GM21381 (cell line): ENCODE results near the gene TST.

Experiments
- ATAC-seq: cut with Tn5 transposase; IDR thresholded peaks from one replicate; pipeline ENCODE4 v1.9.1; 2021; ENCODE audit warnings: mild to moderate bottlenecking, moderate library complexity; ENCODE audit not compliant: unreplicated experiment

The TST gene

DNA sequence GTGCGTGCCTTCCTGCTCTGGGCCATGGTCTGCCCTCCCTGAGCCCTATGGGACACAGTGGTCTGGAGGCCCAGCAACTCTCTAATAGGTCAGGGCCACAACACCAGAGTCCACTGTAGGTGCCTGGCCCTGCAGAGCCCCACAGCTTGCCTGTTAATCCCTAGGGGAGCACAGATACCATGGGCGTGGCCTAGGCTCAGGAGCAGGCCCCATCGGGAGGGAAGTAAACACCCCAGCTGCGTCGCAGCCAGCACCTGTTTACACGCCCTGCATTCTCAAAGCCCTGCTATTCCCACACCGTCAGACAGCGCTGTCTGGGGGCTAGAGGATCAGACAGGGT is 34.8 kb upstream of the TST start:
- no peak for ATAC-seq

DNA sequence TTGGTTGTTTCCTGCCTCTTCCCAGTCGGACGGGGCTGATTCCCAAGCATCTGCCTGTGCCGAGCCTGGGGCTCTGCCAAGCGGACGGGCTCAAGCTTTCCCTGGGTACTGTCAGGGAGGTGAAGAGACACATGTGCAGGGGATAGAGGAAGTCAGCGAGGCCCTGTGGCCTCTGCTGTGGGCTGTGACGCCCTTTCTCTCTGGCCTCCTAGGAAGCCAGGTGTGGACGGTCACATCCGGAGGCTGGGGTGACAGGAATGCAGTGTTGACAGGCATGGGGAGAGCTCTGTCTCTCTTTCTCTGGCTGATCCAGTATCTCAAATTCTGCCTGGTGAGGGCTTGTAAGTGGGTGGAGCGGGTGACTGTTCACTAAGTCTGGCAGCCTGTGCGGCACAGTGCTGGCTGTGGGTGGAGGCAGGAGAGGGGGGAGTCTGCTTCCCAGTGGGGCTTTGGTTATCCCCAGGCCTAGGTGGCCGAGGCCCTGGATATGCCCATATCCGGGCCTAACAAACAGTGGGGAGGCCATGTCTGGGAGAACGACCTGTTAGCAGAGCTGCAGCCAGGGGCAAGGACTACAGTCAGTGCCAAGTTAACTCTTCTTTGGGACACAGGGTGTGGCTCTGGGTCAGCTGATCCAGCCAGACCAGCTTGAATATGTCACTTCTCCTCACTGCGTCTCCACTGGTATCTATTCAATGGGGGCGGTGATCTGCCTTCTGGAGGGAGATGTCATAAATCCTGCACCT is 34.2 kb upstream of the TST start:
- no peak for ATAC-seq

DNA sequence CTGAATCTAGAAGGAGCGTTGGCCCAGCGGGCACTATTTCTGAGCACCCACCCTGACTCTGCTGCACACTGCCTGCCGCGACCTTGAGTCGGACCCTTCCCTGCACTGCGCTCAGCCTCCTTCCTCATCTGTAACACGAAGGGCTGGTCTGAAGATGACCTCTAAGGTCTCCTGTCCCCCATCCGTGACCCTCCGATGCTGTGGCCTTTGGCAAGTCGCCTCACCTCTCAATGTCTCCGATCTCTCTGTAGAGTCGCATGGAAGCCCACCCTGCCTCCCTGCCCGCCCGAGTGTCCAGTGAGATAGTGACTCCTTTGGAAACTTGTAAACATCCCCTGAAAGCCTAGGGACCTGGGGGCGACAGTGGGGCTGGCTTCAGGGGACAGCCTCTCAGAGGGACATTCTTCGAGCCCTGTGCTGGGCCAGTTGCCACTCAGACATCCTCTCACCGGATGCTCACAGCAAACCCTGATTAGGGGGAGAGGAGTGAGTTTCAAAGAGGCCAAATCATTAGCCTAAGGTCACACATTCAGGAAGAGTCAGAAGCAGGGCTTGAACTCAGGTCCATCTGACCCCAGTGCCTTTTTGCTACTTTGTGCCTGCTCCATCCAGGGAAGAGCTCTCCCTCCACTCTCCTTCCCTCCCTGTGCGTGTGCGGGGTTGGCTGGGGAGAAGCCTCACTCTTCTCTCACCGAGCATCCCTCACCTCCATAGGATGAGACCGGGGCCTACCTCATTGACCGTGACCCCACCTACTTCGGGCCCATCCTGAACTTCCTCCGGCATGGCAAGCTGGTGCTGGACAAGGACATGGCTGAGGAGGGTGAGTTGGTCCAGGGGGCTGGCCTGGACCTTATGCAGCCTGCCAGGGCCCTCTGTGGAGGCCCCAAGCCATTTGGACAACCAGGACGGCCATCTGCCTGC is 33.4 kb upstream of the TST start:
- no peak for ATAC-seq

DNA sequence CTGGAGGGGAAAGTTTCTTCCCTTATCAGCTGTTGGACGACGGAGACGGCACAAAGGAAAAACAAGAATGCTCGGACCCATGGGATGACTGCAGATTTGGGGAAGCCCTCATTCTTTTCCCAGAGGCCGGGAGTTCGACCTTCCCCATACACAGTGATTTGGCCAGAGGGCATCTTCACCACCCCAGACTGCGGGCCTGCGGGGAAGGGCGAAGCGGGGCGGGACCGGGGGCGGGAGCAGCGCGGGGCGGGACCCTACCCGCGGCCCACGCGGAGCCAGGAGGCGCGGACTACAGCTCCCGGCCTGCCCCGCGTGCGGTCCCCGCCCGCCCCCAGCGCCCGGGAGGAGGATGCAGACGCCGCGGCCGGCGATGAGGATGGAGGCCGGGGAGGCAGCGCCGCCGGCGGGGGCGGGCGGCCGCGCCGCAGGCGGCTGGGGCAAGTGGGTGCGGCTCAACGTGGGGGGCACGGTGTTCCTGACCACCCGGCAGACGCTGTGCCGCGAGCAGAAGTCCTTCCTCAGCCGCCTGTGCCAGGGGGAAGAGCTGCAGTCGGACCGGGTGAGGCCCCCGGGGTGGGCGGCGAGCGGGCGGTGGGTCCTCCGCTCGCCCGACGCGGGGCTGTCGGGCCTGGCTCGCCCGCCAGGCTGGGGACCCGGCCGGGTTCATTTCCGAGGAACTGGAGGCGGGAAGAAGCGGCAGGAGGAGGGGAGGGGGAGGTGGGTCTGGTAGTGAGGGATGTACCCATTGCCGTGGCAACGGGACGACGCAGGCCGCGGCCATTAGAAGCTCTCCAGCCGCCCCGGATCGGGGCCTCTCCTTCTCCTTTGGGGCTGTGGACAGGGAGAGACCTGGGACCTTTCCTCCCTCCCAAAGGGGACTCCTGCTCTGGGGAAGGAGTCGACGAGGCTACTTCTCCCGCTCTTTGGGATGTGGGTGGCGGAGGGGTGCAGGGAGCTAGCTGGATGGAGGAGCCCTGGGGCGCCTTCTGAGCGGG is 32.4 kb upstream of the TST start, which contains the start of gene KCTD17:
TSS of gene KCTD17 (plus strand) at position 352 of the 995 bp plus-strand sequence. CDS start at position 371, 19 bp downstream.
- no peak for ATAC-seq

DNA sequence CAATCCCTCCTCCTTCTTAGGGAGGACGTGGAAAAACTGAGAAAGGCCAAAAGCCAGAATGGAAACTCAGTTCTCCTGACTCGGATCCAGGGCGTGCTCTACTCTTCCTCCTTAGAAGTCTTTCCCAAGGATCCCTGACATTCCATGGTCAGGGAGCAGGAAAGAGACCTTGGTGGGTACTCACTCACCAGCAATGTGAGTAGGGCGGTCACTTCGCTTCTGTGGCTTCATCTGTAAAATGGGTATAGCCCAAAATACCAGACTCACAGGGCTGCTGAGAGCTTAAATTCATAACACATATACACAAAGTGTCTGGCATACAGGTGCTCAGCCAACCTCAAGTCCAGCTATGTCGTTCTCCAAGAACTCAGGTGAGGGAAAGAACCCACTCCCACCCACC is 31.7 kb upstream of the TST start:
- ATAC-seq: no peak

DNA sequence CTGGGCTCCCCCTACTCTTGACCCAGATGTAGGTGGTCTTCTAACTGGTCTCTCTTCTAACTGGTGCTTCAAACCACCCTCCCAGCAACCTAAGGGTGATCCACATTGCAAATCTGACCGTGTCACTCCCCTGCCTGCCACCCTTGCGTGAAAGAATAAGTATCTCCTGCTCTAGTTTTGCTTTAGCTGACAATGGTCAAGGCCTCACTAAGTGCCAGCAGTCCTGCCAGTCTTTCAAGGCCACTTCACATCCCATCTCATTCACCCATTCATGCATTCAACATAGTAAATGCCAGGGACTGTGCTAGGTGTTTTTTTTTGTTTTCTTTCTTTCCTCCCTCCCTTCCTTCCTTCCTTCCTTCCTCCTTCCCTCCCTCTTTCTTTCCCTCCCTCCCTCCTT is 30.0 kb upstream of the TST start:
- no peak for ATAC-seq

DNA sequence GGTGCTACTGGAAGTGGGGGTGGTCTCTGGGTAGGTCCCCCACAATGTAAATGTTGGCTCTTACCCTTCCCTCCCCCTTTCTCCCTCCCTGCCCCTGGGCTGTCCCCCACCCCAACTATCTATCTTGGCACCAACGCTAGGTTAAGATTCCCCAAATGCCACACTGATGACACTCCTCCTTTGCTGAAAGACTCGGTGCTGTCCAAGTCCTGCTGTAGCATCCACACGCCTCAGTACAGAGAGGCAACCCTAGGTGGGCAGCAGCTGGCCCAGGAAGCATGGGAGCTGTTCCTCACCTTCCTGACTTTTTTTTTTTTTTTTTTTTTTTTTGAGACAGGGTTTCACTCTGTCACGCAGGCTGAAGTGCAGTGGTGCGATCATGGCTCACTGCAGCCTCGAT is 28.9 kb upstream of the TST start:
- no peak for ATAC-seq

GRCh38 chr22:37047006-37047405 is 27.8 kb upstream of the TST start:
- no peak for ATAC-seq

GRCh38 chr22:37046589-37046988 is 27.3 kb upstream of the TST start:
- no peak for ATAC-seq

GRCh38 chr22:37045958-37046357 is 26.7 kb upstream of the TST start:
- ATAC-seq: no peak

DNA sequence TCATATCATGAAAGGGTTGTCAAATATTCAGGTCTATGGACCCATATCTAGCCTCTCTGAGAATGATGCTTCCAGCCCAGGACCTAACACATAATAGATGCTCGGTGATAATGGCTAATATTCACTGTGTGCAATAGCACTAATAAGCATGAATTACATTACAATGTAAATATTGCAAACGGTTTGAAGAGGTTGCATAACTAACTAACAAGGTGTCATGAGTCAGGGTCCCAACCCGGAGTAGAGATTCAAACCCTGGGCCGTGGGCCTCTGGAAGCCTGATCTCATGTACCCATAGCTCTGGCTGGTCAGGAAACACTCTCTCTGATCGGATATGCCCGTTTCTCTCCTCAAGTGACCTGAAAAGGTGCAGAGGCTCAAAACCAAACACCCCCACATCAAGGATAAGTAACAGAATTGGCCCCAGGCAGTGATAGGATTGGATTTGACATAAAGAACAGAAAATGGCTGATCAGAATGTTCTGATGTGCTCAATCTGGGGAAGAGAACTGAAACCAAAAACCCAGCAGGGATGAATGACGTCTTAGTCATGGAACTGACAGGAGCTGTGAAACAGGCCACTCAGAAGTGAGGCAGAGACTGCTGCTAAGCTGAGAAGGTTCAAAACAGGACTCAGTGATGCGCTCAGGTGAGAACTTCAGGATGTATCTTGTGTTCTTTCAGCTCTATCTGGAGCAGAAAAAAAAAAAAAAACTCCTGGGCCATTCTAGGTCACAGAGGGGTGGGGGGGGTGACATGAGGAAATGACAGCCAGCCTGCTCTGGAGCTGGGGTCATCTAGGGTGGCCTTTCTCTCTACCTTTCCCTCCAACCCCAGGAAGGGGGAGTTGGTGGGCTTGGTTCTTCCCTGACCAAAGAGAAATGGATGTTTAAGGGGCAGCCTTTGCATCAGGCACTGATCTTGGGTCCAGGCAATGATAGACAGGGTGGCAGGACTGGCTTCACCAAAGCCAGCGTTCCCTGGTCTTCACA is 25.7 kb upstream of the TST start:
- no peak for ATAC-seq

DNA sequence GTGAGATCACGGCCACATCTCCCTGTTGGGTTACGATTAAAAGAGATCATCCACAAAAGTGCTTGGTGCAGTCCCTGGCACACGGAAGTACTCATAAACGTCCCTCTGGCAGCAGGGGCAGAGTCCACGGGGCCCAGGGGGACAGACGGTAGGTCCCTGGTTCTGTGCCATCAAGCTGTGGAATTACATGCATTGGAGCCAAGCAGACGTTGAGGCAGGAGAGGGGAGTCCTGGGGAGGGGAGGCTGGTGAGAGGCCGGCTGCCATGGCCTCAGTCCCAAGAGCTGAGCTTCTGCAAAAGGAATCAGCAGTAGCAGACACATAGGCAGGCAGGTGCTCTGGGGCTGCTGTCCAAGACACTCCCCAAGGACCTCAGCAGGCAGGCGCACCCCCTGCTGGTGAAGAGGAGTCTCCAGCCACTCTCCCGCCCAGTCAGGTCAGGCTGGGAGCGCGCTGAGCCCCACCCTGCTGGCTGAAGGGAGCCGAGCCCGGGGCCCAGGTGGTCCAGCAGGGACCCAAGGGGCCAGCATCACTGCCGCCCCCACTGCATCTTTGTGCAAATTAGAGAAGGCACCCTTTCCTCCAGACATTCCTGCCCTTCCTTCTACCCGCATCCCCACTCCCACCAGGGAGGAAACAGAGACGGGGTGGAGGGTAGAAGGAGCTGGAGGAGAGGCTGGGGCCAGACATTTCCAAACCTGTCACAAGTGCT is 24.7 kb upstream of the TST start:
- no peak for ATAC-seq

DNA sequence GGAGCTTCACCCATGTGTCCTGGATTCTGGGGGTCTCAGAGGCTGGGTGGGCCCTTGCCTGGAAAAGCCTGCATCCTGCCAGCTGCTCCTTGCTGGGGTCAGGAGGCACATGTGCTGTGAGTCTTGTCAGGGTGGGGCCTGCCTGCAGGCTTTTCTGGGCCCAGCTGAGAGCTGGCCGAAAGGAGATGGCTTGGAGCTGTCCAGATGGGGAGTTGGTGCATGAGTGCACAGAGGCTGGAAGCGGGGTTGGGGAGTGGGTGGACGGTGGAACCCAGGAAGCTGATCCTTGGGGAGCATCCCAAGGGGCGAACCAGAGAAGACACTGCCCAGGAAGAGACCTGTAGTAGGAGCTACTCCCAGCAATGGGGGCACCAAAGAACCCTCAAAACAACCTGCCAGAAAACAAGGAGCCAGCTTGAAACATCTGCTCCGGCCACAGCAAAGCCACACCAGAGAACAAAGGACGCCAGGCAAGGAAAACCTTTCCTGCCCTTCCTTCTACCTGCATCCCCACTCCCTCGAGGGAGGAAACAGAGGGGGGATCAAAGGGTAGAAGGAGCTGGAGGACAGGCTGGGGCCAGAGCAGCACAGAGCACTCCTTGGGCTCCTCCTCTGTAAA is 24.1 kb upstream of the TST start:
- ATAC-seq: no peak

- no peak for ATAC-seq
These were observed 20.2 kb upstream of the TST start for GRCh38 chr22:37039466-37039865.

GRCh38 chr22:37037669-37038068 is 18.4 kb upstream of the TST start:
- no peak for ATAC-seq

DNA sequence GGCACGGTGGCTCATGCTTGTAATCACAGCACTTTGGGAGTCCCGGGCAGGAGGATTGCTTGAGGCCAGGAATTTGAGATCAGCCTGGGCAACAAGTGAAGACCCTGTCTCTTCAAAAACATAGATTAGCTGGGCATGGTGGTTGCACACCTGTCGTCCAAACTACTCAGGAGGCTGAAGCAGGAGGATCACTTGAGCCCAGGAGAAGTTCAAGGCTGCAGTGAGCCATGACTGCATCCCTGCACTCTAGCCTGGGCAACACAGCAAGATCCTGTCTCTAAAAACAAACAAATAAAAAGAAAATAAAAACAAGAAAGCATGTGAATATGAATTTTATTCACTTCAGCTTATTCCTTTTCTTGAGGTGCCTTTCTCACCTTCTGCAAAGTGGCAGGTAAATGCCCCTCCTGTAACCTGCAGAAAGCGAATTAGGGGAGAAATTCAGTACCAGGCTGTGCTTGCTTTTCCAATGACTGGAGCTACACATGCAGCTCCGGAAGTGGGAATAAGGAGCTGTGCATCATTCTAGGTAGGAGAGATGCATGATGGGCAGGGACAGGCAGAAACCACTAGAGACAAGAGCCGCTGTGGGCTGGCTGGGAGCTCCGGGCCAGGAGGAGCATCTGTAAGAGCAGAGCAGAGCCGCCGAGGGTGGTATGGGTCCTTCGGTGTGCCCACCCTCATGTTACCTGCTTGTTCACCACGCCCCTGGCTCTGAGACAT is 17.6 kb upstream of the TST start:
- ATAC-seq: no peak

- no peak for ATAC-seq
These were observed 14.6 kb upstream of the TST start for GRCh38 chr22:37033605-37034430.
